BJ (cell line): ENCODE data around the gene DNM3. TPM values are rescaled to one million over a fixed set of nuclear protein-coding genes. Genes with fewer than 3 reads are reported as not detected.

Experiments
- CTCF ChIA-PET: fragments of 350-600 bp; formaldehyde crosslinking; extraction: SDS; loops from one replicate; lab custom pipeline; 2021; ENCODE audit warnings: antibody characterized with exemption, inconsistent platforms; lab: Yijun Ruan, JAX
- POLR2A ChIA-PET: fragments of 300-600 bp; sonication (Branson Sonifier 250); formaldehyde crosslinking; extraction: SDS; loops from one replicate; lab custom pipeline; 2021; ENCODE audit warnings: antibody characterized with exemption; lab: Charles Lee
- DNase-seq: peaks from one replicate; pipeline ENCODE4 v3.0.0-alpha.2; 2011; ENCODE audit warnings: low read depth
- H3K27me3 ChIP-seq: 2 replicates; pipeline ENCODE4 v1.6.0; 2011; ENCODE audit warnings: low read length; ENCODE audit not compliant: control insufficient read depth, insufficient read depth
- H3K36me3 ChIP-seq: 2 replicates; pipeline ENCODE4 v1.5.1; 2011; ENCODE audit warnings: low read length; ENCODE audit not compliant: control insufficient read depth, insufficient read depth
- H3K4me3 ChIP-seq: 2 replicates; pipeline ENCODE4 v1.5.1; 2011; ENCODE audit warnings: low read depth, mild to moderate bottlenecking, control low read depth, low read length
- polyA plus RNA-seq: library from polyadenylated mRNA; depleted of rRNA; stranded (reverse); fragments of >200 nt; gene quantifications from 2 replicates; pipeline ENCODE4 v1.2.3, GENCODE V29; 2011
- TF ChIP-seq, protein P1 (sequence below): IDR thresholded peaks from 2 replicates; pipeline ENCODE4 v1.5.1; 2011; ENCODE audit warnings: low read depth, mild to moderate bottlenecking, control low read depth, inconsistent platforms, low read length, moderate library complexity; ENCODE audit not compliant: insufficient read depth

Gene DNM3
- polyA plus RNA-seq, 1 experiment = 0.26 TPM

DNA sequence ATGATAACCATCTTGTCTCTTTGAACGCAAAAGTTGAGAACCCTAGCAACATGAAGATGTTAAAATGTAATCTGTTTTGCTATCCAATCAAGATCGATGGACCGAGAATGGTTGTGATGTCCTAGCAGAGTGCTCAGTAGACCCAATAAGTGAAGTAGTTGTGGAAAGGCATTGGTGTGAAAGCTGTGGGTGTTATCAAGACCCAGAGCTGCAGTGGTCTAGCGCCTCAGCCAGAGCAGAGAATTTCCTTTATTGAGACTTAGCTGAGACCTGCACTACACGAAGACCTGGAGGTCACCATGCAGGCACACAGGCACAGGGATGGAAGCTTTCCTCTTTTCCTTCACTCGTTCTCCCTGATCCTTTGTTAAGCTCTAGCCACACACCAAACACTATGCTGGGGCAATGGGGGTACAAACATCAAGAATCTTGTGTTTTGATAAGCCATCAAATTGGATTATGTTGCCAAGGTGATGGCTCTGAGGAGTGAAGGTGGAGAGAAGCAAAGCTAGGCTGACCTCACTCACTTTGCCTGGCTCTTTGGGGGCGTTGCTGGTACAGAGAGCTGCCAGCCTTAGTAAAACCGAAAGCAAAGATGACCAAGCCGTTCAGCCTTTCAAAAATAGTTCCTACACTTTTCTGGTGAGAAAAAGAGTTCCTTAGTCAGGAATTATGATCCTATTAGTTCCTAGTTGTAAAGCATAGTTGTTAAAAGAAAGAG is 35.7 kb upstream of the DNM3 start:
- no peak for DNase-seq
- CTCF ChIA-PET = interaction anchor here (4.6 to 8.7 kb wide), 2 partner anchors 160 to 176 kb away, joined by 27 to 382 read pairs; no protein-coding TSS in a partner anchor
- Histone ChIP-seq H3K36me3 (no peaks in the 10 kb centered on the region), H3K27me3 (no peaks in the 10 kb centered on the region; the same call in 1 of the 2 replicates), H3K4me3 (no peak overlapping the region)
- POLR2A ChIA-PET = interaction anchor here (0.6 kb wide), 1 partner anchor 248 kb away, joined by 3 read pairs; no protein-coding TSS in a partner anchor
- TF ChIP-seq, protein P1, sequence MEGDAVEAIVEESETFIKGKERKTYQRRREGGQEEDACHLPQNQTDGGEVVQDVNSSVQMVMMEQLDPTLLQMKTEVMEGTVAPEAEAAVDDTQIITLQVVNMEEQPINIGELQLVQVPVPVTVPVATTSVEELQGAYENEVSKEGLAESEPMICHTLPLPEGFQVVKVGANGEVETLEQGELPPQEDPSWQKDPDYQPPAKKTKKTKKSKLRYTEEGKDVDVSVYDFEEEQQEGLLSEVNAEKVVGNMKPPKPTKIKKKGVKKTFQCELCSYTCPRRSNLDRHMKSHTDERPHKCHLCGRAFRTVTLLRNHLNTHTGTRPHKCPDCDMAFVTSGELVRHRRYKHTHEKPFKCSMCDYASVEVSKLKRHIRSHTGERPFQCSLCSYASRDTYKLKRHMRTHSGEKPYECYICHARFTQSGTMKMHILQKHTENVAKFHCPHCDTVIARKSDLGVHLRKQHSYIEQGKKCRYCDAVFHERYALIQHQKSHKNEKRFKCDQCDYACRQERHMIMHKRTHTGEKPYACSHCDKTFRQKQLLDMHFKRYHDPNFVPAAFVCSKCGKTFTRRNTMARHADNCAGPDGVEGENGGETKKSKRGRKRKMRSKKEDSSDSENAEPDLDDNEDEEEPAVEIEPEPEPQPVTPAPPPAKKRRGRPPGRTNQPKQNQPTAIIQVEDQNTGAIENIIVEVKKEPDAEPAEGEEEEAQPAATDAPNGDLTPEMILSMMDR = no peak

GRCh38 chr1:171807556-171807955 is 33.7 kb upstream of the DNM3 start:
- H3K4me3 ChIP-seq = no peak overlapping the region
- ChIA-PET POLR2A (no interaction called here), CTCF (interaction anchor here (0.7 to 2.0 kb wide), 3 partner anchors 176 to 183 kb away, joined by 3 to 6 read pairs (median 4); no protein-coding TSS in a partner anchor)
- H3K27me3 ChIP-seq = no peaks in the 10 kb centered on the region; the same call in 1 of the 2 replicates
- no peak for DNase-seq
- no peaks in the 10 kb centered on the region for H3K36me3 ChIP-seq
- TF ChIP-seq, protein P1 = no peak

DNA sequence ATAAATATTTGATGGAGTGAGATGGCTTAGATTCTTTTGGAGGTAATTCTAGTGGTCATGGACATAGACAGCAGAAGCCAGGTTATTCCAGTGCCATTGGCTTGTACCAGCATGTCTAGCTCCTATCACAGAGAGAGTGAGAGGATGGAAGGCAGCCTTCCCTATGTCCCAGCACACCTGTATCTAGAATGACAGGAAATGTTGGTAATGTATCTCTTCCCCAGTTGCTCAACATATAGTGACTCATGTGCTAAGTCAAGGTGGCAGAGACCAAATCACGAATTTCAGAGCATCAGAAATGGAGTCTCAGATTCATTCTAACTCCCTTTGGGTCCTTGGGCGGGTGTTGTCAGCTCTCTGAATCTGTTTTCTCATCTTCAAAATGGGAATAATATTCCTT is 31.5 kb upstream of the DNM3 start:
- TF ChIP-seq, protein P1 = no peak
- no peaks in the 10 kb centered on the region; the same call in 1 of the 2 replicates for H3K27me3 ChIP-seq
- ChIA-PET POLR2A (no interaction called here), CTCF (interaction anchor here (3.6 to 4.6 kb wide), 2 partner anchors 7 to 10 kb away, joined by 24 to 25 read pairs; no protein-coding TSS in a partner anchor)
- H3K4me3 ChIP-seq = no peak overlapping the region
- no peaks in the 10 kb centered on the region for H3K36me3 ChIP-seq
- no peak for DNase-seq

- ChIA-PET CTCF (interaction anchor here (1.0 to 4.6 kb wide), 4 partner anchors 9 to 174 kb away, joined by 3 to 25 read pairs (median 14); no protein-coding TSS in a partner anchor), POLR2A (interaction anchor here (0.7 kb wide), 1 partner anchor 25 kb away, joined by 12 read pairs; no protein-coding TSS in a partner anchor)
- Histone ChIP-seq H3K36me3 (no peaks in the 10 kb centered on the region), H3K4me3 (no peak overlapping the region), H3K27me3 (no peaks in the 10 kb centered on the region; the same call in 1 of the 2 replicates)
- TF ChIP-seq, protein P1 = no peak
- no peak for DNase-seq
Observed at GRCh38 chr1:171811672-171812071, 29.6 kb upstream of the DNM3 start.

GRCh38 chr1:171814692-171815091 is 26.6 kb upstream of the DNM3 start:
- ChIA-PET POLR2A (no interaction called here), CTCF (interaction anchor here (0.9 kb wide), 1 partner anchor 13 kb away, joined by 3 read pairs; no protein-coding TSS in a partner anchor)
- no peaks in the 10 kb centered on the region for H3K36me3 ChIP-seq
- H3K4me3 ChIP-seq = no peak overlapping the region
- TF ChIP-seq, protein P1 = no peak
- no peak for DNase-seq
- no peaks in the 10 kb centered on the region for H3K27me3 ChIP-seq
